Activated CD4-positive, alpha-beta T cell treated with anti-CD3 and anti-CD28 coated beads for 1 hour (primary cell): ENCODE data around the gene TPCN1.

Experiments
- DNase-seq: peaks from one replicate; pipeline ENCODE4 v3.0.0-alpha.2; 2020

The TPCN1 gene

DNA sequence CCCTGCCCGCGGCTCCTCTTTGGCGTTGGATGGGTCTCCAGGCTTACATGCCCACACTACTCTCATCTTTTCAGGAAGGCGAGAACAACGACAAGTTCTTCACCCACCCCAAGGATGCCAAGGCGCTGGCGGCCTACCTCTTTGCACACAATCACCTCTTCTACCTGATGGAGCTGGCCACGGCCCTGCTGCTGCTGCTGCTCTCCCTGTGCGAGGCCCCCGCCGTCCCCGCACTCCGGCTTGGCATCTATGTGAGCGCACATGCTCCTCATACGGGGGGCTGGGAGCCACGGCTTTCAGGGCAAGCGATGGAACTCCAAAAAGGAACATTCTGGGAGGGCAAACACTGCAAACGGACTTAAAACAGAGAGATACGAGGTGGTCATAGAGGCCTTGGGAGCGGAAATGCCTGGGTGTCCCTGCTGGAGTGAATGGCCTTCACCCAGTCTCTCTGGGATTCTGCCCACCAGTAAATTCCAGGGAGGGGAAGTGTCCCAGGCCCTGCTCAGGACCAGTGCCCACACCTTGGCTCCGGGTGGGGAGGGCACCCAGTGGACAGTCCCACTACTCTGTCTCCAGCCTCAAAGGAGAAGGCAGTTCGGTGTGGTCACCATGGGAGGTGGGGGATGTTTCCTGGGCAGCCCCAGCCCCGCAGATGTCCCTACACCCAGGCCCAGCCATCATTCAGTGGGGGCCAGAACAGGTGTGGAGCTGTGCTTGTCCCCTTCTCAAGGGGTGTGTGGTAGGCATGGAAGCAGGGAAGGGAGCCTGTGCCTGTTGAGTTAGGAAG, 45.0 kb downstream of the TPCN1 start:
- DNase-seq, result no peak

DNA sequence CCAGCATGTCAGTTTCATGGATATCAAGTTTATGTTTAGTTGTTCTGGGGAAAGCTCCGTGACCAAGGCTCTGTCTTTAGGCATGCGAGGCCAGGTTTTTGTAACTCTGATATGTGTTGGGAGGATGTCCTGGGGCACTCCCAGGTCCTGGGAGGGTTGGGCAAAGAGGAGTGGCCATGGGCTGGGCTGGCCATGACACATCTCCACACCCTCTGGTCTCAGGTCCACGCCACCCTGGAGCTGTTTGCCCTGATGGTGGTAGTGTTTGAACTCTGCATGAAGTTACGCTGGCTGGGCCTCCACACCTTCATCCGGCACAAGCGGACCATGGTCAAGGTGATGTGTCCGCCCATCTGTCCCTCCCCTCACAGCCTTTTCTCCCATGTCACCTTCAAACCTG, 46.4 kb downstream of the TPCN1 start:
- DNase-seq, result no peak

DNA sequence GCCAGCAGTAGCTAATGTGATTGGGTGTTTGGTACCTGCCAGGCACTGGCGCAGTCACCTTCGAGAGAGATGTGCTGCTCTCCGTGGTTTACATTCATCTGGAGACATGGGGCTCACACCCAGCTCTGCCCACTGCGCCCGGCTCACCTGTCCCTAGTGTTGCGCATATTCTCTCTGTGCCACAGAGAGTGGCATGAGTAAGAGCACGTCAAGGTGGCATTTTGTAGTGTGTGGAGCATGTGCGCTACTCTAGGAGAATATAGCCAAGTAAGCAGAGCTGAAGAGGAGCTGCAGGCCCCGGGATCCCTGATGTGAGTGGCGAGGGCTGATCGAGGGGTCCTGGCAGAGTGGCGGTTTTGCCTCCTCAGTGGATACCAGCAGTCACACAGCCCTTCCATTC, 46.9 kb downstream of the TPCN1 start:
- DNase-seq, result no peak

DNA sequence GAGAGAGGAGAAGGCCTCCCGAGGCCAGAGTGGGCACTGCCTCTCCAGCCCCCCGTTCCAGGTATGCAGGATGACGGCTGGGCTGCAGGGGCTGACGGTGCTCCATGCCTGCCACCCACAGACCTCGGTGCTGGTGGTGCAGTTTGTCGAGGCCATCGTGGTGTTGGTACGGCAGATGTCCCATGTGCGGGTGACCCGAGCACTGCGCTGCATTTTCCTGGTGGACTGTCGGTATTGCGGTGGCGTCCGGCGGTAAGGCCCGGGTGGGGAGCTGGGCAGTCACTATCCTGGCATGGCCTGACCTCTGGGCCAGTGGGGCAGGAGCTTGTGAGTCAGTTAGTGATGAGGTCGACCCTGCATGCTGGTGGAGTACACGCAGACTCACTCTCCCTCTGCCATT, 47.4 kb downstream of the TPCN1 start:
- no peak for DNase-seq

DNA sequence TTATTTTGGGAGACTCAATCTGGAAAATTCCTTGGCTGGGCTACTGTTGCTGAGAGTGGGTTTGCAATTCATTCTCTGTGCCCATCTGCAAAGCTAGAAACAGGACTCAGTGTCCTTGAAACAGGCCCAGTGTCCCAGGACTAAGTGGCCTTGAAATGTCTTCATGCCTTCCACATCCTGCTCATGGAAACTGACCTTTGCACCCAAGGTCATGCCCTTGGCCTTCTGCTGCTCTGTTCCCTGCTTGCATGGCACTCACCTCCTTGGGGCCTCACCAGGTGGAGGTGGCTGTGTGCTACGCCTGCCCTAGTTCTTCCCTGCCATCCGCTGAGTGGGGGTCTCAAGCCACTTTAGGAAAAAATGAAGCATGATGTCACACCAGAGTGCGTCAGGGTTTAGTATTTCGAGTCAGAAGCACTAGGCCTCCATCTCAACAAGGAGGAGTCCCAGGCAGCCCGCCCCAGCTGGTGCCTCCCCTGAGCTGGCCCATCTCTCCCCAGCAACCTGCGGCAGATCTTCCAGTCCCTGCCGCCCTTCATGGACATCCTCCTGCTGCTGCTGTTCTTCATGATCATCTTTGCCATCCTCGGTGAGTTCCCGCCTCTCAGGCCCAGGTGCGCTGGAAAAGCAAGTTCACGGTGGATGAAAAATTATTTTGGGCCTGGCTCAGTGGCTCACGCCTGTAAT, 48.1 kb downstream of the TPCN1 start:
- DNase-seq, result no peak

DNA sequence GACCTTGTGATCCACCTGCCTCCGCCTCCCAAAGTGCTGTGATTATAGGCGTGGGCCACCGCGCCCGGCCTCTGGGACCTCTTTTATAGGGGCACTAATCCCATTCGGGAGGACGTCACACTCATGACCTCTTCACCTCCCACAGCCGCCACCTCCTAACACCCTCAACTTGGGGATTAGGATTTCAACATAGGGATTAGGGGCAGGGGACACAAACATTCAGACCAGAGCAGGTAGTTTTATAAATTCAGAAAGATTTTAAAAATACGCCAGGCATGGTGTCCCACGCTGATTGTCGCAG, 49.4 kb downstream of the TPCN1 start:
- DNase-seq, result no peak

DNA sequence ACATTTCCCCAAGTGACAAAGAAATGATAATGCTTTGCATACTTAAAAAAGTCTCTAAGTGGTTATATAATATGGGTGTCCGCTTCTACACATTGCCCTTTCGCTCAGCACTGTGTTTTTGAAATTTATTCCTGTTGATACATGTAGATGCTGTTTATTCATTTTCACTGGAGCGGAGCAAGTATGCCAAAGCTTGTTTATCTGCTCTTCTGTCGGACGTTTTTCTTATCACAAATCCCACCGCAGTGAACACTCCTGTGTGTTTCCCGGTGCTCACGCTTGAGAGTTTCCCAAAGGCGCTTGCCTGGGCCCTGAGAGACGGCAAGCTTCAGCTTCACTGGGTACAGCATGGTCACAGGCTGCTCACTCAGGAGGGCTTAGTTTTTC, 50.2 kb downstream of the TPCN1 start:
- DNase-seq, result no peak

DNA sequence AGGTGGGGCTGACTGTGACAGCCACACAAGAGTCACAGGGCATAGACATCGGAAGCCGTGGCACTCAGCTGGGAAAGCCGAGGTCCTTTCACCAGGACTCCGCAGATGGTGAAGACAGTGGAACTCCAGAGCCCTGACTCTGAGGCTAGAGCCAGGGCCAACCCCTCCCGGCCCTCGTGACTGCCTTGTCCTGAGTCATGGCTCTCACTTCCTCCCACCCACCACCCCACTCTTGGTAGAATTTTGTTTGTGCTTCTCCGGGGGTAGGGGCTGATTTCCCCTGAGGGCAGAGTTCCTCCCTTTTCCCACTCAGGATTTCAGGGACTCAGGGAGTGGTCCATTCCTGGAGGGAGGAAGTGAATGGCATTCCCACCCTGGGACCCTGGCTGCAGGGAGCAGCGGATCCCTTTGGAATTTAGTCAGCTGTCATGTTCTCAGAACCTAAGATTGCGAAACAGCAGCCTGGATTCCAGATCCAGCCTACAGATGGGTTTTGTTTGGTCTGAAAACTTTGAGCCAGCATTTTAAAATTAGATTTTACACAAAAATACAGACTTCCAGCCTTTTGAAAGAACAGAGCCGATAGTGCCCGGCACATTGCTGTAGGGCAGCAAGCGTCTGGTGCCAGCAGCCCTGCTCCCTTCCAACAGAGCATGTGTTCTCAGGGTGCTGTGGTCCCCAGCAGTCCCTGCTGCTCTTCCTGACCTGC, 50.7 kb downstream of the TPCN1 start:
- no peak for DNase-seq

DNA sequence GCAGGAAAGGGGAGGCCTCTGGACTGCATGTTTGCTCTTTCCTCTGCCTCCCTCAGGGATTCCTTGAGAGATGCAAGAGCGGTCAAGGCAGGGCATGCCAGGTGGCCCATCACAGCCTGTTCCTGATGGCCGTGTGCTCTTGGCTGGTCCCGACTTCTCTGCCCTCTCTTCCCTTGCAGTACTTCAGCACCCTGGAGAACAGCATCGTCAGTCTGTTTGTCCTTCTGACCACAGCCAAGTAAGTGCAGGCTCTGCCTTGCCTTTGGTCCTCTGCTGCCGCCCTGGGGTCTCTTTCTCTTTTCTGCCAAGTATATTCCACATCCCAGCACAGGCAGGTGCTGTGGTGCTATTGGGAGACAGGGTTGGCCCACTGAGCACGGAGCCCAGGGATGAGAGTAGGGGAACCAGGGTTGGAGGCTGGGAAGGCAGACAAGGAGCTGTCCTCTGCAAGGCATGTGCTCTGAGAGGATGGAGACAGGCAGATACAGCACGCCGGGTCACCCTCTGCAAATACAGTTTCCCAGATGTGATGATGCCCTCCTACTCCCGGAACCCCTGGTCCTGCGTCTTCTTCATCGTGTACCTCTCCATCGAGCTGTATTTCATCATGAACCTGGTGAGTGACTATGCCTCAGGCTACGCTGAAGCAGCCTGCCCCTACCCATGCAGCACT, 51.9 kb downstream of the TPCN1 start:
- DNase-seq, result no peak

DNA sequence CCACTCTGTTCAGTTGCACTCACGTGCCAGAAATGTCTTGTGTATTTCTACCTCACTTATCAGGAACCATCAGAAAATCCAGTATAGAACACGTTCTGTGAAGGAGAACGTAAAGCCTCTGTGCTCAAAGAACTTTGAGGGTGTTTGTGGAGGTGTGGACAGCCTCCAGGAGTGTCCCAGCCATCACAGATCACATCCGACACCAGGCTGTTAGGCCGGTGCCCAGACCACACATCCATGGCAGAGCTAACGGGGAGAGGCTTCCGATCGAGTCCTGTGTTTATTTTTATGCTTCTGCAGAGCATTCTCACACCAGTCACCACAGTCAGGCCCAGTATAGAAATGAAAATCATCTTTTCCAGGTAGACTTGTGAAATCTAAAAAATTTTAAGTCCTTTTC, 53.6 kb downstream of the TPCN1 start:
- DNase-seq, result no peak

DNA sequence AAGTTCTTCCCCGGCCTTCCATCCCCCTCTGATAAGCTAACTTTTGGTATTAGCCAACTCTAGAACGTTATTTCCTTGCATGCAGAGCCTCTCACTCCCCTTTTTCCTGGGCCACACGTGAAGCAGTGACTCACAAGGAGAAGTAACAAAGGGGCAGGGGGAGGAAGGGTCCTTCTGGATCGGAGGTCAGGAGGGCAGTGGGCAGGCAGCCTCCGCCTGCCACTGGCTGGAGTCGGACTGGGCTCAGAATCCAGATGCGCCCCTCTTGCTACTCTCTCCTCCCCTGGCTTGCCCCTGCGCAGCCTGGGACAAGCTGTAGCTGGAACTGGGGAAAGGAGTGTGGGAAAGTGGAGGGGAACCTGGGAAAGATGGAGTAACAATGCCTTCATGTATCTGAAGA, 55.0 kb downstream of the TPCN1 start:
- no peak for DNase-seq

DNA sequence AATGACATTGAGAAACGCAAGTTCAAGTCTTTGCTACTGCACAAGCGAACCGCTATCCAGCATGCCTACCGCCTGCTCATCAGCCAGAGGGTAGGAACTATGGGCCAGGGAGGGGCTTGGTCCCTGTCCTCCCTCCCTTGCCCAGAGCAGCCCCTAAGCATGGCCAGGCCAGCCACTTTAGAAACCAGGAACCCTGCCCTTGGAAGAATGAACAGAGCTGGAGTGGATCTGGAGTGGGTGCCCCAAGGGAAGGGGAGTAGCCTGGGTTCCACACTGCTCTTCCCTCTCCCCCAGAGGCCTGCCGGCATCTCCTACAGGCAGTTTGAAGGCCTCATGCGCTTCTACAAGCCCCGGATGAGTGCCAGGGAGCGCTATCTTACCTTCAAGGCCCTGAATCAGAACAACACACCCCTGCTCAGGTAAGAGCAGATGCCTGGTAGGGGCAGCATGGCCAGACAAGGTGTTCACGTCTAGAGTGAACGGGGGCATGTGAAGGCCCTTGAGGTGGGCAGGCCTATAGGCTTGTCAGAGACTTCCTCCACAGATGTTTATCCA, 55.8 kb downstream of the TPCN1 start:
- no peak for DNase-seq

DNA sequence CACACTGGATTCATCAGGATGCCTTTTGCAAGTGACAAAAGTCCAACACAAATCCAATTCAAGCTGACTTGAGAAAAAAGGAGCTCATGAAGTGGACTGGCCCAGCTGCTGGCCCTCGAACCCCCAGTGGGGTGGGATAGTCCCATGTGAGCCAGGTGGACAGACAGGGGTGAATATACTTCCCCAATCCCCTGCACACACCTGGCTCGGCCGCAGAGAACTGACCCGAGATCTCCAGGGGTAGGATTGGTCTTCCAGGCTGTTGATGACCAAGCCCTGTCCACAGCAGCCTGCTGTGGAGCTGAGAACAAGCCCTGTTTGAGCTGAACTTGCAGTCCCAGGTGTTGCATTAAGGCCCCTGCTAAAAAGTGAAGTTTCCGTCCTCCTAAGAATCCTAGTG, 56.2 kb downstream of the TPCN1 start:
- no peak for DNase-seq

DNA sequence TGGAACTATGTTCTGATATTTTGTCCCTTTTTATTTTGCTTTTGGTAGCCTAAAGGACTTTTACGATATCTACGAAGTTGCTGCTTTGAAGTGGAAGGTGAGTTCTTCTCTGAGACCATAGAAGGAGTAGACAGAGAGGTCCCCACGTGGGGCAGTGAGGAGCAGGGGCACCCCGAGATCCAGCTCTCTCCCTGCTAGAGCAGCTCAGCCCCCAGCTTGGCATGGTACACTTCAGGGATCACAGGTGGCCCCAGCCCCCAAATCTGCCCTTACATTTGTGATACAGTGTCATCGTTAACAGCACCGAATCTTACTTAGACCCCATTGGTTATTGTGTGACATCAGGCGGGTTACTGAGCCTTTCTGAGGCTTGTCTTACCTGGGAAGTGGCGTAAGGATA, 56.9 kb downstream of the TPCN1 start:
- no peak for DNase-seq

DNA sequence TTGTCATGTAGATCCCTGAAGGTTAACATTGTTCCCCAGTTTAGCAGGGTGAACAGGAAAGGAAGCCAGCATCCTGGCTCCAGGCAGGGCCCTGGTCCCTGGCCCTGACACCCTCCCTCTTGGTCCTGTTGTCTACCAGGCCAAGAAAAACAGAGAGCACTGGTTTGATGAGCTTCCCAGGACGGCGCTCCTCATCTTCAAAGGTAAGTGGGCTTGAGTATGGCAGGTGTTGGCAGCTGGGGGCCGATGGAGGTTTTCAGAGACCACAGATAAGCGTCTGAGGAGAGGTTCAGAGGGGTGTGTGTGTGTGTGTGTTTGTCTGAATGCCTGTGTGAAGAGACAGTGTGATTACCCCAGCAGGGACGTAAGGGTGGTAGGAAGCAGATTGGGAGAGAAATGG, 57.4 kb downstream of the TPCN1 start:
- no peak for DNase-seq

DNA sequence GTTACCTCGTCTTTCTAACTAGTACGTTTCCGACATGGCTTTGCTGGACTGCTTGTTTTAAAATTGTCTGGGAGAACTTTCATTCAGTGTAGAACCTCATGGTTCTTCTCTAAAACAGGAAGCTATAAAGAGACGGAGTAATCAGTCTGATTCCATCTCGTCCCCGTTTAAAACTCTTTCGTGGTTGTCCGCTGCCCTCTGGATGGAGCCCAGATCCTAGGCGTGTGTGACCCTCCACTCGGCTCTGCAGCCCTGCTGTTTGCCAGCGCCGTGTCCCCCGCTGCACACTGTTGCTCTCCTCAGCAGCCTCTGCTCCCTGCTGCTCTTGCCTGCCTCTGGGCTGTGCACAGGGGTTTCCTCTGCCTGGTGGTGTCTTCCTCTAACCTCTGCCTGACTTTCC, 63.5 kb downstream of the TPCN1 start:
- DNase-seq, result no peak

DNA sequence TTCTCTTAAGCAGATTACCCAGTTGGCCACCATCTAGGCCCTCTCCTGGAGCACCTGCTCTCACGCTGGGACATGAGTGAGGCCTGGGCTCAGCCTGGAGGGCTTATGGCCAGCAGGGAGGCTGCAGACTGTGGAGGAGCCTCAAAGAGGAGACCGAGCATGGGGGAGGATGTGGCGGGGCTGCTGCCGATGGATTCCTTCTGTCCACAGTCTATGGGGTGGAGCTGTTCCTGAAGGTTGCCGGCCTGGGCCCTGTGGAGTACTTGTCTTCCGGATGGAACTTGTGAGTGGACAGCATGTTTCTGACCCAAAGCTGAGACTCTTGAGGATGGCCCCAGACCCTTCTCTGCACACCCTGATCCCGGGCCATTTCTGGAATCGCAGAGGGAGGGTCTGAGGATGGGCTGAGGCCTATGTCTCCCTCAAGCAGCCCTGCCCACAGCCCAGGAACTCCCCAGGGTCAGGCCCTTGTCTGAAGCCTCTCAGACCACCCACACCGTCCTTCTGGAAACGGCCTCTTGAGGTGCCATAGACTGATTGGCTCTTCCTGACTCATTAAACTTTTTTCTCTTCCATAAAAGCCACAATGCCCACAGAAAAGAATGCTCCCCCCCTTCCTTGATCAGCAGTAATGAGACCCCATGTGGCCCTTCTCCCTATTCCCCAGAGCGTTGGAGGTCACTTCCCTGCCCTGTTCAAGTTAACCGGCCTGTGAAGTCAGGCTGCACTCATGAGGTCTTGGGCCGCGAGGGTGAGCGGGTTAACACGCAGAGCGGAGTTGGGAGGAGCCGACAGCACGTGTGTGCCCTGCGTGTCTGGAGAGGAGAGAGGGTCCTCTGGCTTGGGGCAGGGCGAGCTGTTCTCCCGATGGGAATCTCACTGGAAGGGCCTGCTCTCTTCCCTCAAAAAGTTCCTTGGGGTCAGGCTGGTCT, 64.7 kb downstream of the TPCN1 start:
- DNase-seq, result no peak

DNA sequence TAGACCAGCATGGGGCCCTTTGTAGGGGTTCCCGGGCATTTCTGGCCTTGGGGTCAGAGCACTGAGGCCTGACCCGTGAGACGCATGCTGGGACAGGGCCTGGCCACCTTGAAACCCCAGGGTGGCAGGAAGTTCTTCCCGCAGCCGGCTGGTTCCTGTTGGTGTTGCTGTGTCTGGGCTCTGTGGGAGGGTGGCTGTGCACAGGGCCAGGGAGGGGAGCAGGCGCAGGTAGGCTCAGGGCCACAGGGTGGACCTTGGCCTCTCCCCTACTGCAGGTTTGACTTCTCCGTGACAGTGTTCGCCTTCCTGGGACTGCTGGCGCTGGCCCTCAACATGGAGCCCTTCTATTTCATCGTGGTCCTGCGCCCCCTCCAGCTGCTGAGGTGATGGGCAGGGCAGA, 65.4 kb downstream of the TPCN1 start:
- DNase-seq, result no peak

DNA sequence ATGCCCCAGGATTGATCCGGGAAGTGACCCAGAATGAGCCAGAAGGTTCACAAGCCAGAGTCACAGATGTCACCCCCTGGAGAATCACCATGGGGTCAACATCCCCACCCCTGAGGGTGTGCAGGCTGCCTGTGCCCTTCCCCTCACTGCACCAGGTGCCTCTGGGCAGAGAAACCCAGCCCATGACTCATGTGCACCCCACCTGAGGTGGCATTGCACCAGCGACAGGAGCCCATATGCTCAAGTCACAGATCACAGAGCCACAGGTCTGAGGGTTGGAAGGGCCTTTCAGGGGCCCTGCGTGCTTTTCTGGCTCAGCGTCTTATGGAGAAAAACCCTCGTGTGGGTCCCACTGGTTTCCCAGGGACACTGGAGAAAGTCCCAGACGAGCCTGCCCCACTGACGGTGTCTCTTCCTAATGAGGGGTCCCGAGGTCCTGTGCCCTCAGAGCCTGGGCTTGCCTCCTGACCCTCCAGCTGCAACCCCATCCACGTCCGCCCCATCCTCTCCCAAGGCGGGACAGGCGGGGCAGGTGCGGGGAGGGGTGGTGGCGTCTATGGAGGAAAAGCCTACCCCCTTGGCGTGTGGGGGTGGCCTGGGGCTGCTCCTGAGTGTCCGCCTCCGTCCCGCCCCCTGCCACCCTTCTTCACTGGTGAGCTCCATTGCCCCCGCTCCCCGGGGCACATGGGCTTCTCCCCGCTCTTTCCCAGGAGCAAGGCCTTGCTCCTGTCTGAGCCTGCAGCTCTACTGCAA, 66.1 kb downstream of the TPCN1 start:
- DNase-seq, result no peak

DNA sequence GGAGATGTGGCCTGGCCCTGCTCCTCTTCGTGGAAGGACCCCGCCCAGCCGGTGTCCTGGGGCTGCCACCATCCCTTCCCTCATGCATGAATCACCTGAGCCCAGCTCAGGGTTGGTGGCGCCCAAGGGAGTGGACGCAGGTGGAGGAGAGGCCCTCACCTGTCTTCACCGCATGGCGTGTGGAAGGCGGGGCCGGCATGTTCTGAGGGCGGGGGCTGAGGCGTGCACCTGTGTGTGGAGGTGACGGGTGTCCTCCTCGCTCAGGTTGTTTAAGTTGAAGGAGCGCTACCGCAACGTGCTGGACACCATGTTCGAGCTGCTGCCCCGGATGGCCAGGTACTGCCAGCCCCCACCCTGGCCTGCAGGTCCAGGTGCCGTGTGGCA, 66.6 kb downstream of the TPCN1 start:
- DNase-seq, result no peak

DNA sequence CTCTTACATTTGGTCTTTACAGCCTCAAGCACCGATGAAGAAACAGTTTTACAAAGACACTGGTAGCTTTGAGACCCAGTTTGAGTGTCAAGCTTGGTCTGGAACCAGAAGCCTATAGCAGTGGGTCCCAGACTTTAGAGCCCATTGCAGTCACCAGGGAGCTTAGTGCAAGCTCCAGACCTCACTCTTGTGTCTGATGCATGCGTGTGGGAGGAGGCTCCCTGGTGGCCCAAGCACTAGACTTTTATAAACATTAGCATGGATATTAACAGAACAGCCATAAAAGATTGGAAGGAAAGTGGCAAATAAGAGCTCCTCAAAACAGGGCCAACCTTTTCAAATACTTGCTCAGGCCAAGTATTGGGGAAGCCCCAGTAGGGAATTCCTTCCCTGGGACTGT, 68.1 kb downstream of the TPCN1 start:
- DNase-seq, result no peak

DNA sequence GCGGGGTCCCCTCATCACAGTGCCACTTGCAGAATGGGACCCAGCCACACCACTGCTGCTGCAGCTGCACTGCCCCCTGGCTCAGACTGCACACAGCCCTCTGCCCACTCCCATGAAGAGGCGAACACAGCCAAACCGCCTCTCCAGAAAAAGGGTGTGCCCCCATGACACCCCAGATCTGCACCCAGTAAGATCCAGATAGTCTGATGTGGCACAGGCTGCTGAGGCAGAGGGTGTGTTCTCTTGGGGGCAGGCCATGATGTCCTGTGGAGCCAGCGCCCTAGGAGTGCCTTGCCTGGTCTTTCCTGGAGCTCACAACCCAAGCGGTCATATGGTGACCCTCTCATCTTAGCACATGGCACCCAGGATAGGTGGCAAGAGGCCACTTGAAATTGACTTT, 69.2 kb downstream of the TPCN1 start:
- DNase-seq, result no peak
